H9 (cell line): ENCODE data around the gene PDCD1. TPM values are rescaled to one million over a fixed set of nuclear protein-coding genes. Genes with fewer than 3 reads are reported as not detected.

Source experiments
- DNase-seq: peaks from one replicate; pipeline ENCODE4 v3.0.0-alpha.2; 2017
- H2AFZ ChIP-seq: one replicate; pipeline ENCODE4 v1.6.1; 2013; ENCODE audit warnings: mild to moderate bottlenecking, low read length, control low read depth, moderate library complexity
- H2AK5ac ChIP-seq: 2 replicates; pipeline ENCODE4 v1.6.1; 2013; ENCODE audit warnings: low read length, control low read depth, mixed read lengths; ENCODE audit not compliant: insufficient read length
- H2BK120ac ChIP-seq: one replicate; pipeline ENCODE4 v1.6.1; 2013; ENCODE audit warnings: low read depth, mild to moderate bottlenecking, low read length, control low read depth, inconsistent platforms; ENCODE audit not compliant: poor library complexity, severe bottlenecking
- H2BK12ac ChIP-seq: 2 replicates; pipeline ENCODE4 v1.6.1; 2013; ENCODE audit warnings: low read length, control low read depth, mixed read lengths, low read depth; ENCODE audit not compliant: insufficient read length
- H2BK15ac ChIP-seq: 2 replicates; pipeline ENCODE4 v1.6.1; 2013; ENCODE audit warnings: low read depth, low read length, control low read depth
- H2BK20ac ChIP-seq: one replicate; pipeline ENCODE4 v1.6.1; 2013; ENCODE audit warnings: low read depth, mild to moderate bottlenecking, low read length, control low read depth, inconsistent platforms; ENCODE audit not compliant: poor library complexity, severe bottlenecking
- H2BK5ac ChIP-seq: 2 replicates; pipeline ENCODE4 v1.6.1; 2013; ENCODE audit warnings: low read length, control low read depth, mixed read lengths; ENCODE audit not compliant: insufficient read length
- H3K14ac ChIP-seq: 2 replicates; pipeline ENCODE4 v1.6.1; 2013; ENCODE audit warnings: low read length, control low read depth; ENCODE audit not compliant: insufficient read depth
- H3K18ac ChIP-seq: 2 replicates; pipeline ENCODE4 v1.6.1; 2013; ENCODE audit warnings: low read depth, mild to moderate bottlenecking, mixed read lengths, low read length, control low read depth; ENCODE audit not compliant: insufficient read length
- H3K23ac ChIP-seq: 2 replicates; pipeline ENCODE4 v1.6.1; 2013; ENCODE audit warnings: low read length, control low read depth, mixed read lengths, low read depth; ENCODE audit not compliant: insufficient read length
- H3K23me2 ChIP-seq: 2 replicates; pipeline ENCODE4 v1.6.1; 2013; ENCODE audit warnings: low read depth, mild to moderate bottlenecking, mixed read lengths, low read length, control low read depth; ENCODE audit not compliant: insufficient read length, poor library complexity, severe bottlenecking
- H3K27ac ChIP-seq: 2 replicates; pipeline ENCODE4 v1.5.1; 2013; ENCODE audit warnings: low read length, control low read depth, mixed read lengths, low read depth; ENCODE audit not compliant: insufficient read length
- H3K27me3 ChIP-seq: 2 replicates; pipeline ENCODE4 v1.6.1; 2013; ENCODE audit warnings: low read length, control low read depth, inconsistent platforms; ENCODE audit not compliant: insufficient read depth
- H3K4ac ChIP-seq: 2 replicates; pipeline ENCODE4 v1.6.1; 2013; ENCODE audit warnings: low read depth, mild to moderate bottlenecking, control low read depth, inconsistent platforms, low read length, moderate library complexity
- H3K4me1 ChIP-seq: 2 replicates; pipeline ENCODE4 v1.6.1; 2013; ENCODE audit warnings: low read length, control low read depth, inconsistent platforms; ENCODE audit not compliant: insufficient read depth
- H3K4me2 ChIP-seq: 2 replicates; pipeline ENCODE4 v1.6.1; 2013; ENCODE audit warnings: low read length, control low read depth, mixed read lengths; ENCODE audit not compliant: insufficient read length, insufficient read depth
- H3K56ac ChIP-seq: 2 replicates; pipeline ENCODE4 v1.6.1; 2013; ENCODE audit warnings: low read depth, mild to moderate bottlenecking, mixed read lengths, low read length, control low read depth; ENCODE audit not compliant: insufficient read length
- H3K79me1 ChIP-seq: 2 replicates; pipeline ENCODE4 v1.6.1; 2013; ENCODE audit warnings: low read depth, mild to moderate bottlenecking, moderate library complexity, low read length, control low read depth, inconsistent platforms; ENCODE audit not compliant: insufficient read depth, poor library complexity, severe bottlenecking
- H3K79me2 ChIP-seq: 2 replicates; pipeline ENCODE4 v1.6.1; 2013; ENCODE audit warnings: low read length, control low read depth, inconsistent platforms; ENCODE audit not compliant: insufficient read depth
- H3K9ac ChIP-seq: 2 replicates; pipeline ENCODE4 v1.6.1; 2013; ENCODE audit warnings: low read length, control low read depth, mixed read lengths; ENCODE audit not compliant: insufficient read length; ENCODE audit errors: extremely low read depth
- H3K9me3 ChIP-seq: one replicate; pipeline ENCODE4 v1.6.1; 2013; ENCODE audit warnings: low read depth, low read length, inconsistent platforms; ENCODE audit not compliant: control insufficient read depth
- H3T11ph ChIP-seq: one replicate; pipeline ENCODE4 v1.6.1; 2013; ENCODE audit warnings: mild to moderate bottlenecking, low read length, control low read depth, inconsistent platforms
- H4K20me1 ChIP-seq: one replicate; pipeline ENCODE4 v1.6.1; 2013; ENCODE audit not compliant: control insufficient read depth, insufficient read length, insufficient read depth
- H4K5ac ChIP-seq: 2 replicates; pipeline ENCODE4 v1.6.1; 2013; ENCODE audit warnings: low read depth, mild to moderate bottlenecking, mixed read lengths, low read length, control low read depth; ENCODE audit not compliant: insufficient read length
- H4K8ac ChIP-seq: replicated peaks from 2 replicates; pipeline ENCODE4 v1.6.1; 2013; ENCODE audit warnings: low read length, control low read depth, mixed read lengths, low read depth; ENCODE audit not compliant: insufficient read length
- H4K91ac ChIP-seq: 2 replicates; pipeline ENCODE4 v1.6.1; 2013; ENCODE audit warnings: low read depth, mild to moderate bottlenecking, moderate library complexity, mixed read lengths, low read length, control low read depth; ENCODE audit not compliant: insufficient read length
- H3K27ac Mint-ChIP-seq, 3 experiments: 2 replicates in 2 of 3; 3 replicates in 1 of 3; pipeline ENCODE4 v1.8.0; 2020 to 2021; ENCODE audit warnings: mixed read lengths in 3 of 3, mild to moderate bottlenecking in 1 of 3, moderate library complexity in 1 of 3
- H3K27me3 Mint-ChIP-seq: 2 replicates; pipeline ENCODE4 v1.8.0; 2021; ENCODE audit warnings: low read depth, mild to moderate bottlenecking, moderate library complexity, mixed read lengths
- H3K36me3 Mint-ChIP-seq, 3 experiments: 2 replicates in 2 of 3; 3 replicates in 1 of 3; pipeline ENCODE4 v1.8.0; 2020 to 2021; ENCODE audit warnings: low read depth in 3 of 3, mixed read lengths in 3 of 3; ENCODE audit not compliant: insufficient read depth in 1 of 3
- H3K4me1 Mint-ChIP-seq, 2 experiments: 2 replicates each; pipeline ENCODE4 v1.8.0; 2020; ENCODE audit warnings: mixed read lengths in 2 of 2
- H3K4me3 Mint-ChIP-seq, 2 experiments: 2 replicates in 1 of 2; 3 replicates in 1 of 2; pipeline ENCODE4 v1.8.0; 2020 to 2021; ENCODE audit warnings: mild to moderate bottlenecking in 2 of 2, mixed read lengths in 2 of 2, moderate library complexity in 1 of 2
- H3K9me3 Mint-ChIP-seq, 2 experiments: 2 replicates in 1 of 2; 3 replicates in 1 of 2; pipeline ENCODE4 v1.8.0; 2020; ENCODE audit warnings: mild to moderate bottlenecking in 2 of 2, mixed read lengths in 2 of 2, moderate library complexity in 1 of 2
- WGBS: extraction: QIAGEN DNeasy Blood & Tissue Kit; methylation state at CpG from one replicate; pipeline ENCODE4 v1.1.7; 2013; ENCODE audit warnings: missing lambda C conversion rate, low lambda C conversion rate, mixed read lengths; ENCODE audit not compliant: insufficient read length; ENCODE audit errors: extremely low coverage; 5-methylcytosine and 5-hydroxymethylcytosine counted together
- total RNA-seq: library from RNA; stranded (reverse); gene quantifications from 2 replicates; pipeline ENCODE4 v1.2.1, GENCODE V29; 2021
- TF ChIP-seq, protein P1 (sequence below): fragments of 200-600 bp; sonication (generic); conservative IDR thresholded peaks from 3 replicates; pipeline ENCODE4 v1.8.0; 2021; ENCODE audit warnings: antibody characterized with exemption, mild to moderate bottlenecking

PDCD1 gene
- total RNA-seq, 1 experiment from 2014 or later, result 1.6 TPM

DNA sequence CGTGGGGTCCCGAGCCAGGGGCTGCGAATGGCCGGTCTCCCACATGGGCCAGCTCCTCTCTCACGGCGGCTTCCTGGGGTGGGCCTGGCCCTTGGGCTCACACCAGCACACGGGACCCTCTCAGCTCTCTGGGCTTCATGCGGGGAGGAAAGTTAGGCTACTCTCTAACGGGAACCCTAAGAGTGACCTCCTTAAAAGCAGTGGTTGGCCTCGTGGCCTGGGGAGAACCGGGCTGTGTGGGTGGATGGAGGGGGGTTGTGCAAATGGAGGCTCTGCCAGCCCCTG lies 36.7 kb upstream of the PDCD1 start:
- no peak overlapping the region for H2BK5ac ChIP-seq
- H3K23me2 ChIP-seq, result peaks cover 4% of the 10 kb centered on the region
- H3K79me2 ChIP-seq, result no peaks in the 10 kb centered on the region
- H2BK15ac ChIP-seq, result no peak overlapping the region
- no peak overlapping the region for H3K4me3 Mint-ChIP-seq
- H3K27me3 ChIP-seq, result no peaks in the 10 kb centered on the region
- H3K79me1 ChIP-seq, result no peaks in the 10 kb centered on the region
- no peak overlapping the region for H2BK20ac ChIP-seq
- H3K4me2 ChIP-seq, result no peak overlapping the region
- H3K56ac ChIP-seq, result no peak overlapping the region
- no peak overlapping the region; the same call in 1 of the 2 replicates for H3K14ac ChIP-seq
- WGBS, result no CpG with 5 or more reads among the region's 11 CpGs
- H3K27ac ChIP-seq, result no peak overlapping the region
- H3K9me3 Mint-ChIP-seq, result no peaks in the 10 kb centered on the region; a peak in 1 of 5 replicates
- H3K18ac ChIP-seq, result no peak overlapping the region
- TF ChIP-seq, protein P1, sequence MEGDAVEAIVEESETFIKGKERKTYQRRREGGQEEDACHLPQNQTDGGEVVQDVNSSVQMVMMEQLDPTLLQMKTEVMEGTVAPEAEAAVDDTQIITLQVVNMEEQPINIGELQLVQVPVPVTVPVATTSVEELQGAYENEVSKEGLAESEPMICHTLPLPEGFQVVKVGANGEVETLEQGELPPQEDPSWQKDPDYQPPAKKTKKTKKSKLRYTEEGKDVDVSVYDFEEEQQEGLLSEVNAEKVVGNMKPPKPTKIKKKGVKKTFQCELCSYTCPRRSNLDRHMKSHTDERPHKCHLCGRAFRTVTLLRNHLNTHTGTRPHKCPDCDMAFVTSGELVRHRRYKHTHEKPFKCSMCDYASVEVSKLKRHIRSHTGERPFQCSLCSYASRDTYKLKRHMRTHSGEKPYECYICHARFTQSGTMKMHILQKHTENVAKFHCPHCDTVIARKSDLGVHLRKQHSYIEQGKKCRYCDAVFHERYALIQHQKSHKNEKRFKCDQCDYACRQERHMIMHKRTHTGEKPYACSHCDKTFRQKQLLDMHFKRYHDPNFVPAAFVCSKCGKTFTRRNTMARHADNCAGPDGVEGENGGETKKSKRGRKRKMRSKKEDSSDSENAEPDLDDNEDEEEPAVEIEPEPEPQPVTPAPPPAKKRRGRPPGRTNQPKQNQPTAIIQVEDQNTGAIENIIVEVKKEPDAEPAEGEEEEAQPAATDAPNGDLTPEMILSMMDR, result no peak
- no peak overlapping the region for H3K23ac ChIP-seq
- no peaks in the 10 kb centered on the region for H4K20me1 ChIP-seq
- H2BK120ac ChIP-seq, result no peak overlapping the region
- no peak for DNase-seq
- peaks cover 0 to 7% (median 0%) of the 10 kb centered on the region in 3 experiments; a peak in 3 of 7 replicates for H3K36me3 Mint-ChIP-seq
- H3K4ac ChIP-seq, result no peak overlapping the region
- H4K91ac ChIP-seq, result no peak overlapping the region
- H3T11ph ChIP-seq, result no peak overlapping the region
- no peak overlapping the region for H4K8ac ChIP-seq
- no peak overlapping the region for H3K9ac ChIP-seq
- no peak overlapping the region for H2AFZ ChIP-seq
- H2AK5ac ChIP-seq, result no peak overlapping the region
- peaks cover 17 to 34% of the 10 kb centered on the region in 2 experiments for H3K4me1 Mint-ChIP-seq
- H4K5ac ChIP-seq, result no peak overlapping the region
- H3K4me1 ChIP-seq, result no peaks in the 10 kb centered on the region; the same call in 1 of the 2 replicates
- no peak overlapping the region for H2BK12ac ChIP-seq
- H3K27me3 Mint-ChIP-seq, result peaks cover 3% of the 10 kb centered on the region; the same call in 1 of the 2 replicates
- no peak overlapping the region for H3K27ac Mint-ChIP-seq
- H3K9me3 ChIP-seq, result no peaks in the 10 kb centered on the region
